Measurements from ENCODE around the gene LDHD. TPM values are rescaled to one million over a fixed set of nuclear protein-coding genes. Genes with fewer than 3 reads are reported as not detected.
A peak's percentile ranks its signal among the peaks of the same experiment; 100 is the strongest.

Gene LDHD
- total and polyA plus RNA-seq, 9 of the 15 experiments (the other 6 are each of a cell fraction or from before 2014, with no cell fraction given) = 0.19 to 0.86 (median 0.54) TPM; not detected in 3

- peak; percentile 29; the same call in 1 of the 2 replicates for TF ChIP-seq STAG1 (CRISPR knock-in tag; IDR thresholded peaks at IDR 0.05; ENCODE audit: borderline replicate concordance)
- no peak for TF ChIP-seq SNRNP70 (optimal IDR thresholded peaks at IDR 0.05; ENCODE audit: low read depth, low read length)
- TF ChIP-seq BRD9 (IDR thresholded peaks at IDR 0.05; ENCODE audit: low read depth, partially characterized antibody) = peak; percentile 29
- TF ChIP-seq ZBTB17 (CRISPR knock-in tag; IDR thresholded peaks at IDR 0.05) = no peak
- TF ChIP-seq DEAF1 (CRISPR knock-in tag; IDR thresholded peaks at IDR 0.05) = peak; percentile 35; the same call in 1 of the 2 replicates
- TF ChIP-seq TCFL5 (CRISPR knock-in tag; conservative IDR thresholded peaks at IDR 0.05) = no peak
- peak; percentile 92 for TF ChIP-seq SREBF1 (IDR thresholded peaks at IDR 0.05; ENCODE audit: borderline replicate concordance, low read depth, low read length)
- no peak for TF ChIP-seq ZNF24 (IDR thresholded peaks at IDR 0.05)
- TF ChIP-seq ARID1B (IDR thresholded peaks at IDR 0.05) = 0 out of 2 replicates have a peak, but pooled peaks have one; percentile 3
- no peak for TF ChIP-seq ZNF431 (CRISPR knock-in tag; IDR thresholded peaks at IDR 0.05)
Measured at GRCh38 chr16:75130150-75130771, 13.7 kb upstream of the LDHD start (continued).
